ENCODE measurements around the gene MICAL3. TPM values are rescaled to one million over a fixed set of nuclear protein-coding genes. Genes with fewer than 3 reads are reported as not detected.

Gene MICAL3
- total and polyA plus RNA-seq, 7 donors, result 9.6 to 94.2 (median 35.0) TPM

DNA sequence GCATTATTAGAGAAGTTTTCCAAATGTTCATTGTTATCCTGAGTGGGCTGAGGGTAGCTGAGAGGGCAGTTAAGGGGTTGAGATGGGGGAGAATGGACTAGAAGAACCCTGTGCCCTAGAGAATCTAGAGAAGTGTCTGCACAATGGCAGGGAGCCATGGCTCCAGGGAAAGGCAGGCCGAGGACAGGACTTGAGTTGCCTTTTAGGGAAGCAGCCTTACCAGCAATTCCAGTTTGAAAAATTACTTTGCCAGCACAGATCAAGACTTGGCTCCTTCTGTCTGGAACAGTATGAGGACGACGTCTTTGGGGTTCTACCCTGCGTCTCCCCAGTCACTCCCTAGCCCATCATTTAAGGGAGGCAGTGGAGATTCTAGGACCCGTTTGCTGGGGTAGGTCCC, 25.7 kb upstream of the MICAL3 start:
- H3K4me1 ChIP-seq, result peaks cover 0 to 20% (median 16%) of the 10 kb centered on the region in 4 donors
- no peak overlapping the region for H3K4me3 ChIP-seq
- peak overlapping the region; percentile 65 to 95 (median 78) for H3K27ac ChIP-seq
- TF ChIP-seq POLR2AphosphoS5 (IDR thresholded peaks at IDR 0.05), result peak in 1 of 4 donors; percentile 14
- TF ChIP-seq EP300 (IDR thresholded peaks at IDR 0.05), result no peak
- WGBS, 2 donors, result 83 to 86% methylated on average over 5 of the region's 5 CpGs
- H3K9me3 ChIP-seq, result no peaks in the 10 kb centered on the region
- H3K36me3 ChIP-seq, result no peaks in the 10 kb centered on the region
- H3K27me3 ChIP-seq, result no peaks in the 10 kb centered on the region
- DNase-seq, result no peak
- intact Hi-C loops (cut with DNase I), result no loop called here

- WGBS, 2 donors, result 53 to 71% methylated on average over 29 of the region's 29 CpGs
- Histone ChIP-seq H3K4me1 (peaks cover 0 to 33% (median 26%) of the 10 kb centered on the region in 4 donors), H3K9me3 (no peaks in the 10 kb centered on the region), H3K27ac (peak overlapping the region in 3 of 4 donors; percentile 73 to 95 (median 82)), H3K36me3 (no peaks in the 10 kb centered on the region), H3K27me3 (no peaks in the 10 kb centered on the region), H3K4me3 (peak overlapping the region in 2 of 4 donors; percentile 9 to 11)
- peak; percentile 77 for DNase-seq
- intact Hi-C loops (cut with DNase I), result no loop called here
- TF ChIP-seq POLR2A (IDR thresholded peaks at IDR 0.05) (no peak), POLR2AphosphoS5 (IDR thresholded peaks at IDR 0.05) (peak in 2 of 4 donors; percentile 31 to 44), EP300 (IDR thresholded peaks at IDR 0.05) (peak in 2 of 4 donors; percentile 32 to 76)
- TF ChIP-seq, protein P1, sequence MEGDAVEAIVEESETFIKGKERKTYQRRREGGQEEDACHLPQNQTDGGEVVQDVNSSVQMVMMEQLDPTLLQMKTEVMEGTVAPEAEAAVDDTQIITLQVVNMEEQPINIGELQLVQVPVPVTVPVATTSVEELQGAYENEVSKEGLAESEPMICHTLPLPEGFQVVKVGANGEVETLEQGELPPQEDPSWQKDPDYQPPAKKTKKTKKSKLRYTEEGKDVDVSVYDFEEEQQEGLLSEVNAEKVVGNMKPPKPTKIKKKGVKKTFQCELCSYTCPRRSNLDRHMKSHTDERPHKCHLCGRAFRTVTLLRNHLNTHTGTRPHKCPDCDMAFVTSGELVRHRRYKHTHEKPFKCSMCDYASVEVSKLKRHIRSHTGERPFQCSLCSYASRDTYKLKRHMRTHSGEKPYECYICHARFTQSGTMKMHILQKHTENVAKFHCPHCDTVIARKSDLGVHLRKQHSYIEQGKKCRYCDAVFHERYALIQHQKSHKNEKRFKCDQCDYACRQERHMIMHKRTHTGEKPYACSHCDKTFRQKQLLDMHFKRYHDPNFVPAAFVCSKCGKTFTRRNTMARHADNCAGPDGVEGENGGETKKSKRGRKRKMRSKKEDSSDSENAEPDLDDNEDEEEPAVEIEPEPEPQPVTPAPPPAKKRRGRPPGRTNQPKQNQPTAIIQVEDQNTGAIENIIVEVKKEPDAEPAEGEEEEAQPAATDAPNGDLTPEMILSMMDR (IDR thresholded peaks at IDR 0.05), result no peak
Observed at GRCh38 chr22:18048441-18048898, 24.1 kb upstream of the MICAL3 start.

GRCh38 chr22:18048041-18048440, 23.7 kb upstream of the MICAL3 start:
- Histone ChIP-seq H3K36me3 (no peaks in the 10 kb centered on the region), H3K4me3 (peak overlapping the region in 2 of 4 donors; percentile 9 to 11), H3K27ac (peak overlapping the region in 3 of 4 donors; percentile 73 to 95 (median 82)), H3K27me3 (no peaks in the 10 kb centered on the region), H3K9me3 (no peaks in the 10 kb centered on the region), H3K4me1 (peaks cover 0 to 33% (median 26%) of the 10 kb centered on the region in 4 donors)
- intact Hi-C loops (cut with DNase I), result no loop called here
- no peak for DNase-seq
- TF ChIP-seq EP300 (IDR thresholded peaks at IDR 0.05), result no peak
- TF ChIP-seq, protein P1 (IDR thresholded peaks at IDR 0.05), result no peak
- no peak for TF ChIP-seq POLR2AphosphoS5 (IDR thresholded peaks at IDR 0.05)
- no peak for TF ChIP-seq POLR2A (IDR thresholded peaks at IDR 0.05)
- WGBS, 2 donors, result 74 to 81% methylated on average over 9 of the region's 9 CpGs

DNA sequence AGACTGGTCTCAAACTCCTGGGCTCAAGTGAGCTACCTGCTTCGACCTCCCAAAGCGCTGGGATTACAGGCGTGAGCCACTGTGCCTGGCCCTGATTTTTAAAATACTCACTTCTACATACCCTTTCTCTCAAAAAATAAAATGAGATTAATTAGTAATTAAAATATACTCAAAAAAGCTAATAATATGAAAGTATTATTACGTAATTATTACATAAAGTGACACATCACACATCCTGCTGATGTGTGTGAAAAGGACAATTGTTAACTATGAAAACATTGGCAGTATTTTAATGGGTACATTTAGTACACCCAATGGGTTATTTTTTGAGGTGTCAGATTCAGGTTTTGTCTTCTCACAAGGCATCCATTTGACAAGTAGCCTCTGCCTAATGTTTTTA, 21.4 kb upstream of the MICAL3 start:
- no peak for DNase-seq
- H3K27ac ChIP-seq, result peak overlapping the region in 2 of 4 donors; percentile 79 to 81
- no peaks in the 10 kb centered on the region for H3K9me3 ChIP-seq
- H3K4me1 ChIP-seq, result peaks cover 0 to 32% (median 23%) of the 10 kb centered on the region in 4 donors
- no peak overlapping the region for H3K4me3 ChIP-seq
- H3K27me3 ChIP-seq, result no peaks in the 10 kb centered on the region
- 96 to 98% methylated on average over 4 of the region's 4 CpGs for WGBS, 2 donors
- no peak for TF ChIP-seq EP300 (IDR thresholded peaks at IDR 0.05)
- no peak for TF ChIP-seq POLR2AphosphoS5 (IDR thresholded peaks at IDR 0.05)
- no peak for TF ChIP-seq POLR2A (IDR thresholded peaks at IDR 0.05)
- TF ChIP-seq, protein P1 (IDR thresholded peaks at IDR 0.05), result no peak
- no peaks in the 10 kb centered on the region for H3K36me3 ChIP-seq
- intact Hi-C loops (cut with DNase I), result no loop called here

DNA sequence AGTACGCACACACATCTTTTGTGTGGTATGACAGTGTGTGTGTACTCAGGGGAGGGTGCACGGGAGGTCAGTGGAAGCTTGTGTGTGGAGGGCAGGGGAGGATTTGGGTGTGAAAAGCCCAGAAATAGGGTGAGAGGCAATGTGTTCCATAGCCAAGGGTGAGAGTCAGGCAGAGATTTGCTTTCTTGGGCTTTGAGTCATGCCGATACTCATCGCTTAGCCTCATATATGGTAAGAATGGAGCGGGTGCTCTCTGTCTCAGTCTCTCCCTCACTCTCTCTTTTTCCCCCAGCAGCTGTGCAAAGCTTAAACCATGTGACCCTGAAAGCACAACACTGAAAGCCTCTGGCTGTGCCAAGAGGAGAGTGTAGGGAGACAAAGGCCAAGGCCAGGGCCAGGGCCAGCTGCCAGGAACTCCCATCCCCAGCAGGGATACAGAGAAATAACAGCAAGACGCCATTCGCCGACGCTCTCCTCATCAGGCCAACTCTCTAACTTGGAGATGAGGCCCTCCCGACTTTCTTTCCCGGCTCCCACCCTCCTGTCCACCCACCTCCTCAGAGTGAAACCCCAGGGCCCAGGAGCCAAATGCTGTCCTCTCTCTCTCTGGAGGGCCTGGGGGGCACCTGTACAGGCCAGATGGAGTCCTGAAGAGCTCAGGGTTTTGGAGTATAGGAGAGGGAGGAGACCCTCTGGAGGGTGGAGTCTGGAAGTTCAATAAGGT, 20.3 kb upstream of the MICAL3 start:
- H3K36me3 ChIP-seq, result no peaks in the 10 kb centered on the region
- TF ChIP-seq POLR2AphosphoS5 (IDR thresholded peaks at IDR 0.05) (peak in 1 of 4 donors; percentile 4), POLR2A (IDR thresholded peaks at IDR 0.05) (no peak)
- H3K27ac ChIP-seq, result peak overlapping the region; percentile 38 to 81 (median 72)
- peaks cover 0 to 21% (median 13%) of the 10 kb centered on the region in 4 donors for H3K4me1 ChIP-seq
- no peaks in the 10 kb centered on the region for H3K27me3 ChIP-seq
- 28 to 79% methylated on average over 11 of the region's 11 CpGs for WGBS, 2 donors
- H3K4me3 ChIP-seq, result no peak overlapping the region
- intact Hi-C loops (cut with DNase I), result no loop called here
- no peaks in the 10 kb centered on the region for H3K9me3 ChIP-seq
- no peak for DNase-seq
